Astrocyte (in vitro differentiated cells and primary cell): ENCODE data around the gene RHEBL1.

Experiments used
- CTCF ChIP-seq: IDR thresholded peaks from 2 replicates; pipeline ENCODE4 v1.5.1; 2011; ENCODE audit warnings: low read depth, mild to moderate bottlenecking, inconsistent platforms, low read length, moderate library complexity; ENCODE audit not compliant: insufficient read depth
- EZH2 ChIP-seq: IDR thresholded peaks from 2 replicates; pipeline ENCODE4 v1.6.1; 2012; ENCODE audit warnings: mild to moderate bottlenecking, low read length, inconsistent platforms; ENCODE audit not compliant: insufficient read depth

GRCh38 chr12:49041036-49041880, 28.5 kb downstream of the RHEBL1 start:
- TF ChIP-seq CTCF (no peak), EZH2 (no peak)
